CD4-positive, alpha-beta T cell treated with Interleukin-4 for 1 hour (primary cell): ENCODE data around the gene PSTPIP1.
"Not testable (repeated sequence)": the region's sequence is repeated elsewhere in the genome, so short reads cannot be mapped to it uniquely, and the experiment has no call there.

ENCODE experiments used
- DNase-seq, 2 donors: peaks; one replicate each; pipeline ENCODE4 v3.0.0-alpha.2; 2020 to 2022

PSTPIP1 gene

DNA sequence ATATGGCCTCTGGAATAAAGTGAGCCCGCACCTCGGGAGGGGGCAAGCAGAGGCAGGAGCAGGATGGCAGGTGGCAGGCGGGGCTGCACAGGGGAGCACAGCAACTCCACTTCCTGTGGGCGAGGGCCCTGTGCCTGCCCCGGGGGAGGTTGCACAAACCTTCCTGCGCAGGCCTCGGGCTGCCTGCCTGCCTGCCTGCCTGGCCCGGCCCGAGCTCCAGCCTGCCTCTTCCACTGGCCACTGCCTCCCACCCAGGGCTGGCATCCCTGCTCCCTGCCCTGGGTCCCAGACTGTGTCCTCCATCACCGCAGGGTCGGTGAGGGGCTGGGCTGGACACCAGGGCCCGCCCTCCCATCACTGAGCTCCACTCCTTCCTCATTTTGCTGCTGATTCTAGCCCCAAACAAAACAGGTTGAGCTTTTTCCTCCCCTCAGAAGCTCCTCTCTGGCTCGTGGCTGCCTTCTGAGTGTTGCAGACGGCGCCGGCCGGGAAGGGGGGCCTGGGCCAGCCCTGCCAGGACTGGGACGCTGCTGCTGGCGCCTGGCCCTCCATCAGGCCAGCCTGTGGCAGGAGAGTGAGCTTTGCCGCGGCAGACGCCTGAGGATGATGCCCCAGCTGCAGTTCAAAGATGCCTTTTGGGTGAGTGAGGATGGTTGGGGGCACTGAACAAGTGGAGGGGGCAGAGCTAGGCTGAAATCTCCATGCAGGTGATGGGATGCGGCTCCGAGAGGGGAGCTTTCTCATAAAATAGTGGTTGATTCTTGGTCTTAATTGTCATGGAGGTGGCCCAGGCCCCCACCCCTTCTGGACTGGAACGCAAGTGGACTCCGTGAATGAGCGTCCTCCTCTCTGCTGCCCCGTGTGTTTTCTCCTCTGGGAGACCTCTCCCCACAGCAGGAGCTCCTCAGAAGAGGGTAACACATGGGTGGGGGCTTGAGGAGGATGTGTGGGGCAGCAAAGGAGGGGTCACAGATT lies at the start of gene PSTPIP1:
Gene PSTPIP1, plus strand, starts transcription at position 156 of the 975 bp plus-strand sequence. Its CDS starts 448 bp downstream, at position 604.
- peak; percentile 60 to 62 for DNase-seq

DNA sequence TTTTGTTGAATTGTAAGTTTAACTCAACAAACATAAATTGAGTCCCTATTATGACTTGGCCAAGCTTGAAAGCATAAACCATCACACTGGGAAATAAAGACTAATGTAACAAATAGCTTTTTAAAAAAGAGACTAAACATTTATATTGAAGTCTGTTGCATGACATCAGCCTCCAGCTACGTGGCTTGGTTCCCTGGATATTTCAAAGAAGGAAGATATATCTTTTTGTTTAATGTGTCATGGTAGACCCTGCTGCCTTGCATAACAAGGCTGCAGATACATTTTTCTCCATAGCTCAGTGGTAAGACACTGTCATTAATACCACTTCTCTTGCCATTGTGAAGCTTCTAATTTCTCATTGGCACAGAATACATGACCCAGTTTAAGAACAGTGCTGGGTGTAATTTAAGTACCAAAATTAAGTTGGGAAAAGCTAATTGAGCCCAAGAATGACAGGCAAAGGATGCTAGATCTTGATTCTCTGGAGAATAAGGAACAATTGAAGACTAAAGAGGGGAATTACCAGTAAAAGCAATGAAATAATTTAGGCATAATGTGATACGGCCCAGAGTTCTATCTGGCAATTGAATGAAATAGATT lies 49.3 kb upstream of the PSTPIP1 start:
- DNase-seq: no peak

DNA sequence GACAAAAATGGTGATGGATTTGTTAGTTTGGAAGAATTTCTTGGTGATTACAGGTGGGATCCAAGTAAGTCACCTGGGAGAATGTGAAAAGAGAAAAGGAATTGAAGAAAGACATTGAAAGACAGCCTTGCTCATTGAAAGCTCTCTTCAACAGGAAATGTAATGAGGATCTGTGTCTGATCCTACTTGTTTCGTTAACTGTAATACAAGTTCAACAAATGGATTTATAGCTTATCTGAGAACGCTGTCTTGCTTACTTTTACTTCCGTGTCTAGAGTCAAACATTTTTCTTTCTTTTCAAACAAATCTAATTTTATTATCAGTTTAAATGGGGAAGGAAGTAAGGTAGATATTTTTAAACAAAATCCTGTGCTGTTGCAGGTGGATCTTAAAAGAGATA lies 47.5 kb upstream of the PSTPIP1 start:
- DNase-seq: no peak

DNA sequence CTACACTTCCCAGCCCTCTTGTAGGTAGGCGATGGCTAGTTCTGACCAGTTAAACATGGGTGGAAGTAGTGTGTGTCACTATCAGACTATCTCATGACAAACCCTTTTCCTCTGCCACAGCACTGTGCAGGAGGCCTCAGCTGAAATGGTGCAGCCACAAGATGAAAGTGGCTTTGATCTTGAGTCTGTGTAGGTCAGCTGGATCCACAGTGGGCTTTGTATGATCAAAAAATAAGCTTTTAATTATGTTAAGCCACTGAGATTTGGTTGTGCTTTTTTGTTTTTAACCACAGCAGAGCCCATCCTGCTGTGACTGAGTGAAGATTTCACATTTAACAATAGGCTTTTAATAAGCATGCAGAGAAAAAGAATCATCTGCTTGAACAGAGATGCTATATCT lies 43.7 kb upstream of the PSTPIP1 start:
- no peak for DNase-seq

DNA sequence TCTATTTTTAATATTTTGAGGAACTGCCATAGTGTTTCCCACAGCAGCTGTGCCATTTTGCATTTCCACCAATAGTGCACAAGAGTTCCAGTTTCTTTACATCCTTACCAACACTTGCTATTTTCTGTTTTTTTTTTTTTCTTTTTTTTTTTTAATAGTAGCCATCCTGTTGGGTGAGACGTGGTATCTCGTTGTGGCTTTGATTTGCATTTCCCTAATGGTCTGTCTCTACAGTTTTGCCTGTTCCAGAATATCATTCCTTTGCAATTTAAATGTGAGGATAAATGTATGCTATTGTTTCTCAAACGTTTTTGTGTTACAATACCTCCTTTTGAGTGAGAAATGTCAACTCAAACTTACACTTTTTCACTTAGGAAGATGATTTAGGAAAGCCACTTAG lies 41.0 kb upstream of the PSTPIP1 start:
- DNase-seq: no peak

DNA sequence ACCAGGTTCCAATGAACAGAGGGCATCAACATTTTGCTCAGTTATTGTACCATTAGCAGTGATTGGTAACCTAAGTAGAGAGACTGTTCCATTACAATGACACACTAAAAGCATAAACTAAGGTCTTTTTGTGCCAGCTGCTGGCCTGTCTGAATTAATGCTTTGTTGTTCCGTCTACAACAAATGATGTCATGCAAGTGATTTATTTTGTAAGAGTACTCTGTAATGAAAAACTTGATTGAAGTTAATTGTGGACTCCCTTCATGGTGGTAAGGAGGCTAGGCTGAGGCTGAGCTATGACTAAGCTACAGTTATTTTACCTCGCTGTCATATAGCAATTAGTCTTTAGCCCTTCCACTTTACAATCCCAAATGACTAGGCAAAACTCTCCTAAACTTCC lies 40.2 kb upstream of the PSTPIP1 start:
- DNase-seq: no peak

DNA sequence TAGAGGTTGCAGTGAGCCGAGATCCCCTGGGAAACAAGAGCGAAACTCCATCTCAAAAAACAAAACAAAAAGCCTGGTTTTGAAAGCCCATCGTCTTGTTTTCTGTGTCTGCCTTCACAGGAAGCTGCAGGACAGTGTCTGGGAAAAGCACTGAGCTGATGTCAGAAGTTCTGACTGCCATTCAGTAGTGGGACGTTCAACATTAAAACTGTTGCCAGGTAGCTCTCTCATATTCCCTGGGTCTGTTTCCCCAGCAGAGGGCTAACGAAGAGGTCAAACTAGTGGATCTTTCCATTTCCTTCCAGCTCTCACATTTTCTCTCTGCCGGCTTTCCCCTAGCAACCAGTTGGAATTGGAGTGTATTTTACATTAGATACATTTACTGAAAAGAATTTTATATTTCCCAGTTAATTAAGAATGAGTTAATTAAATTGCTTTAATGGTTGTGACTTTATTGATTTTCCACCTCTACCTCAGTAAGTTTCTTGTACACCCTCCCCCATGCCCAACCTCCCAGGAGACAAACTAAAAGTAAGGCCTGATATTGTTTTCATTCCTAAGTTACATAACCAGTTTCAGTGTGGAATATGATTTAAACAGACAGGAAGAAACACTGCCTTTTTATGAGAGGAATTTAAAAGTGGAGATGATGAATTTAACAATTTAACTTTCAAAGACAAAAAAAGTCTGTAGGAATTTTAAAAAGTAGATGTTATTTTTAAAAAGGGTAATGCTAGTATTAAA lies 33.5 kb upstream of the PSTPIP1 start:
- no peak for DNase-seq

DNA sequence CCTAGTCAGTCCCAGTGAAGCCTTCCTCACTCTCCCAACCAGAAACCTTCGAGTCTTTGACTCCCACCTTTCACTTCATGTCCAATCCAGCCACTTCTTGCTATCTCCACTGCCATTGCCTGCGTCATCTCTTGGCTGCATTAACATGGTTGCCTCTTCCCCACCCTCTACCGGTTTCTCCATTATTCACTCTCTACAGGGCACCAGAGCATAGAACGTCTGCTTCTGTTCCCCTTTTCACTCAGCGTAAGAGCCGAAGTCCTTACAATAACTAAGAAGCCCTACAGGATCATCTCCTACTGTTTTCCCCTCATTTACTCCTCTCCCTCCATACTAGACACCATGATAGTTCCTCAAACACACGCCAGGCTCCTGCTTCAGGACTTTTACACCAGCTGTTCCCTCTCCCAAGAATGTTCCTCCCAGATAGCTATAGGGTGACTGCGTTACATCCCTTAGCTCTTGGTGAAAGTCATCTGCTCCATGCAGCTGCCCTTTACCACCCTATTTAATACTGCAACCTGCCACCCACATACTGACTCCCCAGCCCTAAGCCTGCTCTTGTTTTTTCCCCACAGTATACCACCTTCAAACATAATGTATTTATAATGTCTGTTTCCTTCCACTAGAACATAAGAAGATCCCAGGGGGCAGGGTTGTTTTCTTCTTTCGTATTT lies 32.5 kb upstream of the PSTPIP1 start:
- DNase-seq: no peak

DNA sequence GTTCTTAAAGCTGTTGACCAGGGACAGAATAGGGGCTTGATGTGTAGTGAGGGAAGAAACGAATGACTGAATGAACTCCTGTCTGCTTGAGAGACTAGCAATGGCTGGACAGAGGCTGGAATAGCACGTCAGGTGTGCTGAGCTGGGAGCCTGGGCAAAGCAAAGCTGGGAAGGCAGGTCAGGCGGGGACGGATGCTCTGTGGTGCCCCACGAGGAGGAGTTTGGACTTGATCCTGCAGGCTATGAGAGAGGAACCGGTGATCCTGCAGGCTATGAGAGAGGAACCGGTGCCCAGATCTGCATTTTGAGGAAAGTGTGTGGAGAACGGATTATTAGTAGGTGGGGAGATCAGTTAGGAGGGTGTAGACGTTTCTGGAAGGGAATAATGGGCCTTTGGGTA lies 31.3 kb upstream of the PSTPIP1 start:
- no peak for DNase-seq

DNA sequence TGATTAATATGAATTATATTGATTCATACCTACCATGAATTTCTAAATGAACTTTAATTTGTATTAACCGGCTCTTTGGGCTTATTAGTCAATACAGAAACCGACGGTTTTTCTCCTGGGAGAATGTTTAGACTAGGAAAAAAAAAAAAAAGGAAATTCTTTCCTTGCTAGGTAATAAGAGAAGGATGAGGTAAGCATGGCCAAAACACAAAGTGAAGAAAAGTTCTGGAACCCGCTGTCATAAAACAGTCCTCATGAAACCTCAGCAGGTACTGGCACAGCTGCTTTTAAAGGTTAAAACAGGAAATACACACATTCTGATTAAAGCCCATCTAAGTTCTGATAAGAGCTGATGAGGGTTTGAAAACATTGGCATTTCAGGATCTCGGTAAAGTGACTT lies 30.8 kb upstream of the PSTPIP1 start:
- no peak for DNase-seq

DNA sequence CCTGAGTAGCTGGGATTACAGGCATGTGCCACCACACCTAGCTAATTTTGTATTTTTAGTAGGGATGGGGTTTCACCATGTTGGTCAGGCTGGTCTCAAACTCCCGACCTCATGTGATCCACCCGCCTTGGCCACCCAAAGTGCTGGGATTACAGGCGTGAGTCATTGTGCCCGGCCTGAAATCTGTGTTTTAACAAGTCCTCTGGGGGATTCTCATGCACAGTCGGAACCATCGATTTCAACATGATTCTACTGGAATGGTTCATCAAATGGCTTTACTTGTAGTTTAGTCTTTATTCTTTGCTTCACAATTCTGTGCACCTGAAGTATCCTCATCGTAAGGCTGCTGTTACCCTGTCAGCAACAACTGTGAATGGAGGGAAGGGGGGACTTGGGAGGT lies 28.9 kb upstream of the PSTPIP1 start:
- DNase-seq: not testable (repeated sequence)

DNA sequence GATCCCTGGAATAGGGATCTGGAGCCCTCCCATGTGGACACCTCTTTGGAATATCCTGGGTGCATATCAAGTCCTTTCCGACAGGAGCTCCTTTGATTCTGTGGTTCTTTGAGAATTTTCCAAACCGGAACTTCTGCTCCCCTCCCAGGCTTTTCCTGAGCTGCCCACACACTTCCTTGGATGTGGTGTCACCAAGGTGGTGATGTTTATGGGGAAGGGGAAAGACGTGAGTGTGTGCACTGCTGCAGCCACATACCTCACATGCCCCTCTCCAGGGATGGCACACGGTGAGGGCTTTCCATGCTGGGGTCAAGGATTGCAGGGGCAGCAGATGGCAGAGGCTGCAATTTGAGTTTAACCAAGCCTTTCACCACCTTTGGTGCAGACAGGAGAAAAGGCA lies 27.9 kb upstream of the PSTPIP1 start:
- no peak for DNase-seq

DNA sequence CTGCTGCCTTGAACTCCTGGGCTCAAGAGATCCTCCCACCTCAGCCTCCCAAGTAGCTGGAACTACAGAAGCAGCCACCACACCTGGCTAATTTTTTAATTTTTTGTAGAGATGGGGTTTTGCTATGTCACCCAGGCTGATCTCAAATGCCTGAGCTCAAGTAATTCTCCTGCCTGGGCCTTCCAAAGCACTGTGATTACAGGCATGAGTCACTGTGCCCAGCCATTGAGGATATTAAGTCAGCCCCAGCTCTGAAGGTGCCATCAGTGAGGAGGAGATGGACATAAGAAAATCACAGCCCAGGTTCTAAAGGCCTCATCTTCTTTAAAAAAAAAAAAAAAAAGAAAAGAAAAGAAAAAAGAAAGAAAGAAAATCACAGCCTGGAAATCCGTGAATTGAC lies 26.6 kb upstream of the PSTPIP1 start:
- DNase-seq: no peak

DNA sequence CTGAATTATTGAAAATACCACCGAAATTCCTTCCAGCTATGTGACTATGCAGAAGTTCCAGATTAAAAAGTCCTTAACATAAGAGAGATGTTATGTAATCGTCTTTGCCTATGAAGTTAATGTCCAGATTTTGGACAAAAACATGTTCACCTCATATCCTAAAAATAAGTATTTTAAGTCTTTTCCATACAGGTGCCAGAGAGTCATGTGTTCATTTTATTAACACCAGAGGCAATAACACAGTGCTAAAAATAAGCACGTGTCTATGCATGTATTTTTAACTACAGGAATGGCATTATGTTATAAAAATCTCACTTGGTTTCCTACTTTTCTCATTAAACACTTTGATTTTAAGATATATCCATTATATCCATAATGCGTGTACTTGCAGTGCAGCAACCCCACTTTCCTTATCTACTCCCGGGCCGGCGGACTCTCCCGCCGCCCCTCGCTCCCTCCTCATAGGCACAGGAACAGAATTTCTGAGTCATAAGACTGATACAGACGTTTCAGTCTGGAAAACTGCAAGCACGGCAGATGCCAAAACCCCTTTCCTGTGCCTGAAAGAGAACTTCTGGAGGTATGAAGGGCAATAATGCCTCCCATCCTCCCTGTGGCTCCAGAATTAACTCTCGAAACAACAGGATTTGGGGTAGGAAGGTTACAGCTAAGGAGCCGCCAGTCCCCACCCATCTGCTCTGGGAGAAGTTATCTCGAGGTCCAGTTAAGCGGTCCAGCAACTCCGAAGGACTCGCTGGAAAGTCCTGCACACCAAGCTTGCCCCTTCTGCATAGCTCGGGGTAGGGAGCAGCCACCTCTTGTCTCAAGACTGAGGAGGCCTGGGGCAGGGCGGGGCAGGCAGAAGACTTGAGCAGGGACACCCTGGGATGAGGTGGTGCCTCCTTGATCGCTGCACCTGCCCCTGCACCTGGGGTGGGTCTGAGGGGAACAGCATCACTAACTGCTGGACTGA lies 22.3 kb upstream of the PSTPIP1 start:
- no peak for DNase-seq

DNA sequence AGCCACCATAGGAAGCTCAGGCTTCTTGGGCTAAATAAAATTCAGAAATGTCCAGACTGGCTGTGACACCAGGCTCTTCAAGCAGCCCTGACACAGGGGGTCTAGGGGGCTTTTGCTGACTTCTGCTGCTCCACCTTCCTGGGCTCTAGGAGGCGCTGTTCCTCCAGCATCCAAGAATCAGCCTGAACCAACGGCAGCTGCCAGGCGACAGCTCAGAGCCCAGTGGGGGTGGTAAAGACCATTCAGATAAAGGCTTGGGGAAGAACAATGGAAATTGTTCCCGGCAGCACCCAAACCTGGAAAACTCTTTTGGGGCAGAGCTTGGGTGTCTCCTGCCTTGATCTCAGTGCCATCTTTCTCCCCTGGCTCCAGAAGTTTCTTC lies 21.6 kb upstream of the PSTPIP1 start:
- DNase-seq: peak; percentile 69 to 70

DNA sequence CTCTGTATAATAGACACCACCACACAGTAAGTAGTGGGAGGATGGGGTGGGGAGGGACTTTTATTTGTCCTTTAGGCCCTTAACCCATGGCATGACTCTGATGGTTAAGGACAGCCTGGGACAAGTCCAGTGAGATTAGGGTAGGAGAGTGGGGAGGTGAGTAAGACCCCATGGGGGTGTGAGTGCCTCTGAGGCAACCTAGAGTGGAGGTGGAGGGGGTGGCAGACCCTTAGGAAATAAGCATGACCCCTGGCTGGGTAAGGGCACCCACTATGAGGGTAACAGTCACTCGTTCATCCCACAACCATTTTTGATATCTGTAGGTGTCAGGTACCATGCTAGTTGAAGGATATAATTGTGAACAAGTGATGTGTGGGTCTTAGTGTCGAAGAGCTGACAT lies 21.0 kb upstream of the PSTPIP1 start:
- no peak for DNase-seq

DNA sequence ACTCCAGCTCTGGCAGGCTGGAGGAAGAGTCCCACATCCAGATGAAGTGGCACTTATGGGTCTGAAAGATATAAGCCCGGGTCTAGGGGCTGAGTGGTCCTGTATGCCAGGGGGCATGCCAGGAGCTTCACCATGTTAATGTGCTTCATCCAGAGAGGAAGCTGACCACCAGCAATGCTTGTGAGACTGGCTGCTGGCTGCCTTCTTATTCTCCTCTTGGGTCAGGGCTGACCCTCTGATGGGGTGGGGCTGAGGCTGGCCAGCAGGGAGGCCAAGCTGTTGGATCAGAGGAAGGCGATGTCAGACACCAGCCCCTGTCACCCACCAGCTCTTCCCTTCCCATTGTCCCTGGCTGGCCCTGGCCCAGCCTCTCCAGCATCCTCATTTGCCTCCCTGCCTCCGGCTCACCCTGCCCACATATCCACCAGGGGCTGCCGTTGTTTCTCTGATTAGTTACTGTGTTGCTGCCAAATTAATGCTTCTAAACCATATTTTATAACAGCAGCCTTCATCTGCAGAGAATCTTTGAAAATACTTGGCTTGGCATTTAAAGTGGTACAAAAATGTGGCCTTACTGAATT lies 20.4 kb upstream of the PSTPIP1 start:
- no peak for DNase-seq

DNA sequence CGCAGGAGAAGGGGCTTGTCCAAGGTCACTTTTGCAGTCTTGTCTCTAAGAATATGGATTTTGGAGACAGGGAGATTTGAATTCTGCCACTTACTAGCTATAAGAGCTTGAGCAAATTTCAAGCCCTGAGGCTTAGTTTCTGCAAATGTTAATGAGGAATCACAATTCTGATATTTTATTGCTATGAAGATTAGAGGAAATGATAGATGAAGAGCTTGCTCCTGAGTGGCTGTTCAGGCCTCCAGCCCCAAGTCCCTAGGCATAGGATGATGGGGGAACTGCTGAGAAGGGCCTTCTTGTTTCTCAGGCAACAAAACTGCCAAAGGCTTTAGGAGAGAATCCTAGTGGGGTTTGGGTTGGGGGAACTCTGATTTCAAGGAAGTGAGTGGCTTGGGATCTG lies 18.8 kb upstream of the PSTPIP1 start:
- no peak for DNase-seq

DNA sequence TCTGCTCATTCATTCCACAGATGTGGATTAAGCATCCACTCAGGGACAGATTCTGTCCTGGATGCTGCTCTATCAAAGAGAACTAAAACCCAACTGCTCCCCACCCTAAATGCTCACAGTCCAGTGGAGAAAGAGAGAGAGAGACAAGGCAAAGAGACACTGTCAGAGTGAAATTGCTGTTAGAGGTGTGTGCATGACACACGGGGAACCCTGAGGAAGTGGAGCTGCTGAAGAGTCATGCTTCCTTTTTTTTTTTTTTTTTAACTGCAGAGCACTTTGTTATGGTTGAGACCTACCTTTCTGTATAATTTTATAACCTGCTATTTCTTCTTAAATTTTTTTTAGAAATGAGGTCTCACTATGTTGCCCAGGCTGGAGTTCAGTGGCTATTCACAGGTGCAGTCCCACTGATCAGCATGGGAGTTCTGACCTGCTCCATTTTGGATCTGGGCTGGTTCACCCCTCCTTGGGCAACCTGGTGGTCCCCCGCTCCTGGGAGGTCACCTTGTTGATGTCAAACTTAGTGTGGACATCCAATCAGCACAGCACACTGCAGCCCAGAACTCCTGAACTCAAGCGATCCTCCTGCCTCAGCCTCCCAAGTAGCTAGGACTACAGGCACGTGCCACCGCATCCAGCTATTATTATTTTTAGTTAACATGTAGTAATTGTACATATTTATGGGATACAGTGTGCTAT lies 18.2 kb upstream of the PSTPIP1 start:
- peak in 1 of 2 donors; percentile 33 for DNase-seq

DNA sequence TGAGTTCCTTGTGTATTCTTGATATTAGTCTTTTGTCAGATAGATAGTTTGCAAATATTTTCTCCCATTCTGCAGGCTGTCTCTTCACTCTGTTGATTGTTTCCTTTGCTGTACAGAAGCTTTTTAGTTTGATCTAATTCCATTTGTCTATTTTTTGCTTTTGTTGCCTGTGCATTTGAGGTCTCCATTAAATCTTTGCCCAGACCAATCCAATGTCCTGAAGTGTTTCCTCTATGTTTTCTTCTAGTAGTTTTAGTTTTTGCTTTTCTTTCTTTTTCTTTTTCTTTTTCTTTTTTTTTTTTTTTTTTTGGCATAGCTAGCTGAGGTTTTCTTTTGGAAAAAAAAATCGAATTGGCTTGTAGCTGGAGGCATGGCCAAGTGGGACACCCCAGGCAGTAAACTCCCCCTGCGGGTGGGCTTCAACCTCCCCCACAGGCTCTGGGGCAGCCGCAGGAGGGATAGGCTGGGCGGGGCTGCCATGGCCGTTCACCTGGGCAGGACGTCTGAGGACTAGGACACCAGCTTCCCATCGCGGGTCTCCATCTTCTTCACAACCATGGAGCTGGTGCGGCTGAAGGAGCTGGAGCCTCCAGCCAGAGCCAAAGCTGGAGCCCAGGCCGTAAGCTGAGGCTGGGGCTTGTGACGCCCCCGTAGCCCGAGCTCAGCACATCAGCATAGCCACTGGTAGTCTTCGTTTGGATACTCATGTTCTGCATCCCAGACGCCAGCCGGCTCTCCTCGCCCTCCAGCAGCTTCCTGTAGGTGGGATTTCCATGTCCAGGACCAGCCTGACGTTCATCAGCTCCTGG lies 16.2 kb upstream of the PSTPIP1 start:
- no peak for DNase-seq
